HG03060 (cell line): ENCODE data around the gene CCDC50.

Experiments used
- ATAC-seq: cut with Tn5 transposase; IDR thresholded peaks from one replicate; pipeline ENCODE4 v1.9.1; 2021; ENCODE audit warnings: low read depth, moderate number of reproducible peaks; ENCODE audit not compliant: unreplicated experiment

Gene CCDC50

DNA sequence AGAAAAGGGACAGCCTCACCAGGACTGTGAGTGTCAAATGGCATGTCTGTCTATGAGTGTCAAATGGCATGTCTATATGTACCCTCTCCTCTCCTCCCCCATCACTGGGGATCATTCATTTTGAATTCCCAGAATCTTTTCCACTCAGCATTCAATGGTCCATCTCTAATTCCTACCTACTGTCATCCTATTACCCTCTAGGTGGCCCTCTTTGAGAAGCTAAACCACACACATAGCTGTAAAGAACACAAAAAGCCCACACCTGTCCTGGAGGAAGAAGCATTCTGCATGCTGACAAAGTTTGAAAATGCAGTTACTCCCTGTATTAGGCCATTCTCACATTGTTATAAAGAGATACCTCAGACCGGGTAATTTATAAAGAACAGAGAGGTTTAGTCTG lies 85.5 kb downstream of the CCDC50 start:
- no peak for ATAC-seq

DNA sequence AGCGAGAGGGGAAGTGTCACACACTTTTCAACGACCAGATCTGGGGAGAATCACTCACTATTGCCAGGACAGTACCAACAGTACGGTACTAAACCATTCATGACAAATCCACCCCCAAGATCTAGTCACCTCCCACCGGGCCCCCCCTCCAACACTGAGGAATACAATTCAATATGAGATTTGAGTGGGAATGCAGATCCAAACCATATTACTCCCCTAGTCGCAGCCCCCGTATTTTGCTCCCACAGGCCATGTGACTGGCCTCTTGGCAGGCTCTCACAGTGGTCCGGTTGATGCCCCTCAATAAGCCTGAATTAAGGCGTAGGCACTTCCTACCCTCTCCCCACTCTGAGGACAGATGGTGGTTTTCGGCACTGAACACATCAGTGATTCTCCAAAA lies 86.4 kb downstream of the CCDC50 start:
- ATAC-seq, result no peak

DNA sequence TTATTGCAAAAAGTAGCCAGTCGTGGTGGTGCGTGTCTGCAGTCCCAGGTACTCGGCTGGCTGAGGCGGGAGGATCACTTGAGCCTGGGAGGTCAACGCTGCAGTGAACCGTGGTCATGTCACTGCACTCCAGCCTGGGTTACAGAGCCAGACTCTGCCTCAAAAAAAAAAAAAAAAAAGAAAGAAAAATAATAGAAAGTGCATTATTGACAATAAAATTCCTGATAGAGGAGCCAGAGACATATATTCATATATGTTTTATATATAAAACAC lies 88.2 kb downstream of the CCDC50 start:
- no peak for ATAC-seq

DNA sequence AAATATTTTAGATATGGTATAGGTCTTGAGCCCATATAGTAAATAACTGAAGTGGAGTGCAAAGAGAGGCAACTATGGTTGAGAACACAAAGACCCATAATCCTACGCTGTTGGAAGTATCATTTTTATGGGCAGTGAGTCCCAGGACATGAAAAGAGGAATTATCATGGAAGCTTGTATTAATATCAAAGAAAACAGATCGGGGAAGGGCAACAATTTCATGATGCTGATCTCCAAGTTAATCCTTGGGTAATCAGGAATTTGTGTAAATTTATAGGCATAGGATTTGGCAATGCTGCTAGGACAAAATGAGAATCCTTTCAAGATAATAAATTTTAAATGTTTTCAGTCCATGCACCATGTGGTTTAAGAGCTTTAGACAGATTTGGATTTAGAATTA lies 91.6 kb downstream of the CCDC50 start:
- no peak for ATAC-seq

DNA sequence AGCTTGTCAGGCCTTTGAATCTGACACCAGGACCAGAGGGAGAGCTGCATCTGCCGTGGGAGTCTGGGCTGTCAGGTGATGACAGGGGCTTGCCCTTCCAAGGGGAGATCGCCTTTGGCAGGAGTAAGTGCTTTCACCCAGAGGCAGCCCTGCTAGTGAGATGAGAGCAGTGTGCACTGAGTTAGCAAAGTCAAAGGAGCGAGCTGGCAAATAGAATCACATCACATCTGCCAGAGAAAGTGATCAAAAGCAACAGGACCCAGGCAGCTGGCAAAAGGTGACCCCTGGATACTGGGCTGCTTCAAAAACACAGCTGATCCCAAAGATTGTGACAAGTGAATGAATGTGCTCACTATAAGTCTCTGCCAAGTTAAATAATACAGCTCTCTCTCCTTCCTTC lies 95.7 kb downstream of the CCDC50 start:
- no peak for ATAC-seq

DNA sequence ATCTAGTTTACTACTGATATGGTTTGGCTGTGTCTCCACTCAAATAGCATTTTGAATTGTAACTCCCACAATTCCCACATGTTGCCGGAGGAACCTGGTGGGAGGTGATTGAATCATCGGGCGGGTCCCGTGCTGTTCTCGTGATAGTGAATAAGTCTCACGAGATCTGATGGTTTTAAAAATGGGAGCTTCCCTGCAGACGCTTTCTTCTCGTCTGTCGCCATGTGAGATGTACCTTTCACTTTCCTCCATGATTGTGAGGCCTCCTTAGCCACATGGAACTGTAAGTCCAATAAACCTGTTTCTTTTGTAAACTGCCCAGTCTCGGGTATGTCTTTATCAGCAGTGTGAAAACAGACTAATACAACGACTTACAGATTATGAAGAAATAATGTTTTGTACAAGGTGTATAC lies 96.1 kb downstream of the CCDC50 start:
- ATAC-seq, result no peak

DNA sequence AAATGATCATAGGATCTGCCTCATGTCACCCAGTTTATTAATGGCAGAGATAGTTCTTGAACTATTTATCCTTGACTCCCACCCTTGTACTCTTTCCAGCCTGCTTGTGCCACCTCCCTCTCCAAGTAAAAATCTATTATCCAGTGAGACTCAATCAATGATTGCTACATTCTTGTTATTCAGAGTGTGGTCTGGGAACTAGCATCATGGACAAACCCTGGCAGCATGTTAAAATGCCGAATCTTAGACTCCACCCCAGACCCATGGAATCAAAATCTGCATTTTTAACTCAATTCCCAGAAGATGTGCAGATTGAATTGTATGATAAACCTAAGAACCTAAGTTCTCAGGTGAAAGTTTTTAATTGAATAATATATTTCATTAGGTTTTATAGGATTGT lies 97.1 kb downstream of the CCDC50 start:
- ATAC-seq, result no peak

DNA sequence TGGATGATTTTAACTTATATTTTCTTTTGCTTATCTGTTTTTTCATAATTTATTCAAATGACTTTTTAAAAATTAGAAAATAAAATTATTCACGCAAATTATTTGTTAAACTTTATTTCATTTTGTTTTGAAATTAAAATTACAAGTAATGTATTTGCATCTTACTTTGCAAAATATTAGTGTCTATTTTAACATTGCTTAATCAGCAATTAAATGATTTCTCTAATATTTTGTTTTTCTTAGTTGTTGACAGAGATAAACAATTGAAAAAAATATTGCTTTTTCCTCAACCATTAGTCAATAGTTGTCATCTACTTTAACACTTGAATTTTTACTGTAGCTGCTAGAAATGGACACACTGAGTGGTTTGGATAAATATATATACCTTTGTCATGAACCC lies 99.0 kb downstream of the CCDC50 start:
- ATAC-seq, result no peak

DNA sequence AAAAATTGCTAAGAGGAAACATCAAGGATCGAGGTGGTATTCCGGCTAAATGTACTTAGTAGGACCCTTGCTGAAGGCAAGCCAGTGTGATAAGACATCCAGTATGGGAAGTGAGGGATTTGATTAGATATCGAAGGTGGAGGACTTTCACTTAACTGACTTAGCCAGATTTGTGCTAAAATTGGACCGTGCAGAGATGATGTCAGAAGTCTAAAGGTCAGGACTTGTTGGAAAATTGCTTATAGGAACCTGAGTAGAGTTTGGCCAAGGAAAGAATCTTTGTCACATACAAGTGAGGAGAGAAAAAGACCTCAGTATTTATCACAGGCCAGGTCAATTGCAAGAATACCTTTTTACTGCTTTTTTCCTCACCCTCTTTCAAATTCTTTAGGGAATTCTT lies 100.9 kb downstream of the CCDC50 start:
- ATAC-seq, result no peak

DNA sequence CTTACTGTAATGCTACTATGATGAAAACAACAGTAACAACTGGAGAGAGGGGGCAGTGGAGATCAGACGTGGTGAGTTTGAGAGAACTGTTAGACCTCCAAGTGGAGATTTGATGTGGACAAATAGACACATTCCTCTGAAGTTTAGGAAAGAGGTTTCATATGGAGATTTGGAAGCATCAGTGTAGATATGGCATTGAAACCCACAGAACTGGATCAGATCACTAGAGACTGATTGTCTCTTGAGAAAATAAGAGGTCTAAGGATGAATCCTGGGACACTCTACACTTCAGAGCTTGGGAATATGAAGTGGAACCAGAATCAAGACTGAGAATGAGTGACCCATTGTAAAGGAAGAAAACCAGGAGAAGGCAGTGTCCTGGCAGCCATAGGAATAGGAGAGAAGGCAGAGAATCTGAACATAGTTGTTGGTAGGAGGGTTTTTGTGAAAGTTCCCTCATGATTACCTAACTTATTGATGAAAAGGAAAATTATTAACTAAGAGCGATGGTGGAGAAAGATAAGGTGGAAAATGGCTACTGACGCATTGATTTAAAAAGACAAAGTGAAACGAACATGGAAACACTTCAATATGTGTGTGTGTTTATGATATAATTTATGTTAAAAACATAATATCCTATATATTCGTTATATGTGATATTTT lies 102.1 kb downstream of the CCDC50 start:
- ATAC-seq, result no peak

DNA sequence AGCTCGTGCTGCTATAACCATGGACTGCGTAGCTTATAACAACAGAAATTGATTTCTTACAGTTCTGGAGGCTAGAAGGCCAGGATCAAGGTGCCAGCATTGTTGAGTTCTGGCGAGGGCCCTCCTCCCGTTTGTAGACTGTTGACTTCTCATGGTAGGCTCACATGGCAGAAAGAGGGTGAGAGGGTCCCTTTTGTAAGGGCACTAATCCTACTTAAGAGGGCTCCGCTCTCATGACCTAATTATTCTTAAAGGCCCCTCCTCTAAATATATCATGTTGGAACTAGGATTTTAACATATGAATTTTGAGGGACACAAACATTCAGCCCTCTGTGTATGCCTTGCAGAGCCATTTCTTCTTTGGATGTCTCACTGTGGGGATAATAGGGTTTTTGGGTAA lies 103.0 kb downstream of the CCDC50 start:
- ATAC-seq, result no peak

DNA sequence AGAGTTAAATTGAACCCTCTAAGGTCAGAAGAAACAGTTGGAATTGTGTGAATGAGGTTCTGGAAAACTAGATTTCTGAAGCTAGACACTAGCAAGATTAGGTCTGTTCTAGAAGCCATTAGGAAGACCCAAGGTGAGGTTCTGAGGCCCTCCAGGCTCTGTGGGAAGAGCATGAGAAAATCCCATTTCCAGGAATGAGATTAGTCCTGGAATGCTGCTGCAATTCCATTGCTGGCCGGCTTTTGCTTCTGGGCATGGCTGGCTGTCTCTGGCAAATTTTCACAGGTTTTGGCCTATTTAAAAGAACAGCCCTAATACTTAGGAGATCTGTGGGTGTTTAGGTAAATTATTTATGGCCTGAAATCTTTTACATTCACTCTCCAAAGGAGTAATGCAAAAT lies 104.8 kb downstream of the CCDC50 start:
- no peak for ATAC-seq

DNA sequence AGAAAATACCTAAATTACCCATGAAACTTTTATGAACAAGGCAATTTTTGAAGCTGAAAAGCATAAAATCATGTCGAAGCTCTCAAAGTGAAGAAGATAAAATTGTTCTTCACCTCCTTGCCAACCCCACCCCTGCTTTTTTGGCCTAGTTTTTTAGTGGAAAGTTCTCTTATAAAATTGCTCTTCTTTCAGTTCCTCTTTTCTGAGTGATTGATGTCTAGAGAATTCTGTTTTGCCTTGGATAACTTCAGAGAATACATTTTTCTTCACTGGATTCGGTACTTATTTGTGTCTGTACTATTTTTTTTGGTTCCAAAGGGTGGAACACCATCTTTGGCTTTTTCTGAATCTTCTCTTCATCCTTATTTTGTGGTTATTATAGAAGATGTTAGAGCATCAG lies 106.8 kb downstream of the CCDC50 start:
- ATAC-seq, result no peak

DNA sequence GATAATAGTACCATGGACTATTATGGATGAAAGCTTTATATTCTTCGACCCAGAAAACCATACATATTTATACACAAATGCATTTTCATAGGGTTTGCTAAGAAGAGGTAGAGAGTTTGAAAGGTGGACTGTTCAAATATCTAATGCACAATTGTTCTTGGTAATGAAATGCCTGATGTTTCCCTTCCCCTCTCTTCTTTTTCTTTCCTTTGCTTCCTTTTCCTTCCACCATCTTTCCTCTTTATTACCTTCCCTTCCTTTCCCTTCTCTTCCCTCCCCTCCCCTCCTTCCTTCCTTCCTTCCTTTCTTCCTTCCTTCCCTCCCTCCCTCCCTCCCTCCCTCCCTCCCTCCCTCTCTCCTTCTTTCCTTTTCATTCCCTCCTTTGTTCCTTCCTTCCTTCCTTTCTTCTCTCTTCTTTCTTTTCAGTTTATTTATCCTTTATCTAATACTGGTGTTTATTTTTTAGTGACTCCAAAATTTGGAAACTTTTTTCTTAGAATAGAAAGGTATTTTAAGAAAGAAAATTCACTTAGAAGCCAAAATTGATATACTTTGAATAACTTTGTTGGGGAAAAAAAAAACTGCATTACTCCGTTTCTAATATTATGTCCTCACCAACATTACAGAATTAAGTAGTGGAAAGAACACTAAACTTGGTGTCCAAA lies 109.1 kb downstream of the CCDC50 start:
- no peak for ATAC-seq

DNA sequence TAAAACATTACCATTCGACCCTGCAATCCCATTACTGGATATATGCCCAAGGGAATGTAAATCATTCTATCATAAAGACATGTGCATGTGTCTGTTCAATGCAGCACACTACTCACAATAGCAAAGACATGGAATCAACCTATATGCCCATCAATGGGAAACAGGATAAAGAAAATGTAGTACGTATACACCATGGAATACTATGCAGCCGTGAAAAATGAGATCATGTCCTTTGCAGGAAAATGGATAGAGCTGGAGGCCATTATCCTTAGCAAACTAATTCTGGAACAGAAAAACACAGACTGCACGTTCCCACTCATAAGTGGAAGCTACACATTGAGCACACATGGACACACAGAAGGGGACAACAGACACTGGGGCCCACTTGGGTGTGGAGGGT lies 111.3 kb downstream of the CCDC50 start:
- ATAC-seq, result no peak

DNA sequence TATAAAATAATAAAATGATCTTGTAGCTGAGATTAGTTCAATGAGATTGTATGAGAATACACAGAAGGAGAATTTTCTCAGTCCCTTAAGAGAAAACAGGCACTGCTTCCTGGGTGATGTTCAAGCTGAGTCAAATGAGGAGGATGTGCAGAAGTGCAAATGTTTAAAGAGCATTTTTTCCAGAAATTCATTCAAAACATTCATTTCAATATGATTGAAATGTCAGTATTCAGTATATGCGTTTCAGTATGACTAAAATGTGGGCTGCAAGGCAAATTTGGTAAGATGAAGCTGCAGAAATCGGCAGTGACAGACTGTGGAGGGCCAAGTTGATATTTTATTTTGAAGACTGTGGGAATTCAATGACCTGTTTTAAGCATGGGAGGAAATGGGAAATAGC lies 112.5 kb downstream of the CCDC50 start:
- no peak for ATAC-seq

DNA sequence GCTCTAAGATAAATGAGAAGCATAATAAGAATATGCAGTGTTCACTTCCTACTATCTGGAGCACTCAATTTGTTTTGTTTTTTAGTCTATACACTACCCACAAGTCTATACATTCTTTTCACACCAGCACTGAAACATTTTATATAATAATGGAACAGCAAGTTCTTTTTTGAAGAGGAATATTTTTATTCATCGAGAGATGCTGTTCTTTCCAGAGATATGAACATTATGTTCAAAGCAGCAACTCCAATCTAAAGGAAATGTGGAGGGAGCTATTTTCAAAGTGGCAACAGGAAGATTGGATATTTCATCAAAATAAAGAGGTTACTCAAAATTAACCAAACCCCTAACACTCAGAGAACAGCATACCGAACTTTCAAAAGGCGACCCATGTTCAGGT lies 115.4 kb downstream of the CCDC50 start:
- ATAC-seq, result no peak
